Cardiac muscle cell (in vitro differentiated cells and primary cell): ENCODE data around the gene PRKCB. TPM values are rescaled to one million over a fixed set of nuclear protein-coding genes. Genes with fewer than 3 reads are reported as not detected.

Experiments used
- DNase-seq, 2 donors: peaks; one replicate each; pipeline versions ENCODE4 v3.0.0 to v3.0.0-alpha.2; 2010 to 2017; ENCODE audit warnings: low read depth in 1 of 2, low spot score in 1 of 2
- H3K27ac ChIP-seq: fragments of 200-600 bp; sonication (generic); 2 replicates; pipeline ENCODE4 v1.5.1; 2016
- H3K27me3 ChIP-seq: fragments of 200-600 bp; sonication (generic); 2 replicates; pipeline ENCODE4 v1.6.0; 2016; ENCODE audit warnings: control low read depth
- H3K36me3 ChIP-seq: fragments of 200-600 bp; sonication (generic); 2 replicates; pipeline ENCODE4 v1.5.1; 2016; ENCODE audit warnings: control low read depth
- H3K4me1 ChIP-seq: fragments of 200-600 bp; sonication (generic); 2 replicates; pipeline ENCODE4 v1.8.1; 2017; ENCODE audit warnings: low read depth, mild to moderate bottlenecking, mixed run types
- H3K4me3 ChIP-seq: fragments of 200-600 bp; sonication (generic); 2 replicates; pipeline ENCODE4 v1.5.1; 2016; ENCODE audit warnings: mild to moderate bottlenecking
- H3K9me3 ChIP-seq: fragments of 200-600 bp; sonication (generic); 2 replicates; pipeline ENCODE4 v1.5.1; 2017; ENCODE audit warnings: low read depth, mild to moderate bottlenecking, control low read depth
- polyA plus RNA-seq: library from polyadenylated mRNA; unstranded; fragments of >200 nt; fragmentation: Nextera tagmentation; extraction: Ambion mirVana; gene quantifications from 2 replicates; pipeline ENCODE4 v1.2.1, GENCODE V29; 2016
- total RNA-seq: library from RNA; depleted of rRNA; stranded (reverse); fragments of >200 nt; gene quantifications from 2 replicates; pipeline ENCODE4 v1.2.3, GENCODE V29; 2016
- TF ChIP-seq, protein P1 (sequence below): IDR thresholded peaks from 2 replicates; pipeline ENCODE4 v1.5.1; 2012; ENCODE audit warnings: low read depth, mild to moderate bottlenecking, low read length

The PRKCB gene
- total and polyA plus RNA-seq, 2 experiments from 2014 or later, result 0.66 to 1.5 TPM

- DNase-seq, result peak; percentile 38 to 97
- H3K27ac ChIP-seq, result no peak within 1 kb of the TSS
- H3K9me3 ChIP-seq, result no peaks in the 10 kb centered on the region
- no peaks in the 10 kb centered on the region for H3K36me3 ChIP-seq
- H3K4me1 ChIP-seq, result peaks cover 4% of the 10 kb centered on the region
- TF ChIP-seq, protein P1, sequence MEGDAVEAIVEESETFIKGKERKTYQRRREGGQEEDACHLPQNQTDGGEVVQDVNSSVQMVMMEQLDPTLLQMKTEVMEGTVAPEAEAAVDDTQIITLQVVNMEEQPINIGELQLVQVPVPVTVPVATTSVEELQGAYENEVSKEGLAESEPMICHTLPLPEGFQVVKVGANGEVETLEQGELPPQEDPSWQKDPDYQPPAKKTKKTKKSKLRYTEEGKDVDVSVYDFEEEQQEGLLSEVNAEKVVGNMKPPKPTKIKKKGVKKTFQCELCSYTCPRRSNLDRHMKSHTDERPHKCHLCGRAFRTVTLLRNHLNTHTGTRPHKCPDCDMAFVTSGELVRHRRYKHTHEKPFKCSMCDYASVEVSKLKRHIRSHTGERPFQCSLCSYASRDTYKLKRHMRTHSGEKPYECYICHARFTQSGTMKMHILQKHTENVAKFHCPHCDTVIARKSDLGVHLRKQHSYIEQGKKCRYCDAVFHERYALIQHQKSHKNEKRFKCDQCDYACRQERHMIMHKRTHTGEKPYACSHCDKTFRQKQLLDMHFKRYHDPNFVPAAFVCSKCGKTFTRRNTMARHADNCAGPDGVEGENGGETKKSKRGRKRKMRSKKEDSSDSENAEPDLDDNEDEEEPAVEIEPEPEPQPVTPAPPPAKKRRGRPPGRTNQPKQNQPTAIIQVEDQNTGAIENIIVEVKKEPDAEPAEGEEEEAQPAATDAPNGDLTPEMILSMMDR, result no peak
- H3K4me3 ChIP-seq, result no peak within 1 kb of the TSS
- peaks cover 67% of the 10 kb centered on the region for H3K27me3 ChIP-seq
Measured at GRCh38 chr16:24255456-24256371, 419.9 kb downstream of the PRKCB start, which contains the start of gene CACNG3. Gene CACNG3, plus strand, starts transcription at chr16:24256335. Its CDS starts 420 bp downstream, at chr16:24256755.

GRCh38 chr16:24257958-24258357 lies 422.2 kb downstream of the PRKCB start:
- no peak overlapping the region for H3K27ac ChIP-seq
- no peaks in the 10 kb centered on the region for H3K9me3 ChIP-seq
- H3K4me3 ChIP-seq, result no peak overlapping the region
- peaks cover 55% of the 10 kb centered on the region for H3K27me3 ChIP-seq
- TF ChIP-seq, protein P1, result no peak
- no peaks in the 10 kb centered on the region for H3K36me3 ChIP-seq
- DNase-seq, result peak in 1 of 2 donors; percentile 1
- H3K4me1 ChIP-seq, result peaks cover 4% of the 10 kb centered on the region

- Histone ChIP-seq H3K4me3 (no peak overlapping the region), H3K27ac (no peak overlapping the region), H3K9me3 (no peaks in the 10 kb centered on the region), H3K36me3 (no peaks in the 10 kb centered on the region), H3K27me3 (peaks cover 51% of the 10 kb centered on the region), H3K4me1 (peaks cover 4% of the 10 kb centered on the region)
- DNase-seq, result no peak
- TF ChIP-seq, protein P1, result no peak
Measured at GRCh38 chr16:24258791-24259190, 423.0 kb downstream of the PRKCB start.

DNA sequence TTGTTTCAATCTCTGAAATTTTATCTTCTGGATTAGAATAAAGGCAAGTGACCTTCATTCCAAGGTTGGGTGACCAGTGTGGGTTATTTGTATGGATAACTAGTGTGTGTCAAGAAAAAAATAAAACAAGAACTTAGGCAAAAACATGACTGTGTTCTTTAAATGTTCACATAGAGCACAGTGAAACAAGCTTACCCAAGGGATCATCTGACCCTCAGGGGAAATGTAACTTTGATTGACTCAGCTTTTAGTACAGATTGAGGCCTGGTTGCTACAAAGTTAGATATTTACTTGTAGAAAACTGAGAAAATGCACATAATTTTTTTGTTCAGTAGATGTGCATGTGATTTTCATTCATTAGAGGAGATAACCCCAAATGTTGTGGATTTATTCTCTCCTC lies 427.0 kb downstream of the PRKCB start:
- H3K9me3 ChIP-seq, result no peaks in the 10 kb centered on the region
- H3K4me1 ChIP-seq, result no peaks in the 10 kb centered on the region
- H3K4me3 ChIP-seq, result no peak overlapping the region
- no peaks in the 10 kb centered on the region for H3K36me3 ChIP-seq
- H3K27ac ChIP-seq, result no peak overlapping the region
- peaks cover 12% of the 10 kb centered on the region for H3K27me3 ChIP-seq
- DNase-seq, result no peak
- TF ChIP-seq, protein P1, result no peak

Other genes with a start within 250 kb of the PRKCB start
- gene NDUFAB1, start 239.7 kb upstream of the PRKCB start, total RNA-seq, result 108 and 192 TPM in 2 replicates
- gene NDUFAB1, start 239.7 kb upstream of the PRKCB start, polyA plus RNA-seq, result 369 and 431 TPM in 2 replicates
- 8.3 and 9.5 TPM in 2 replicates for gene PALB2, start 194.7 kb upstream of the PRKCB start, total RNA-seq
- 10.8 and 13.8 TPM in 2 replicates for gene PALB2, start 194.7 kb upstream of the PRKCB start, polyA plus RNA-seq
- 22.8 and 42.8 TPM in 2 replicates for gene DCTN5, start 194.5 kb upstream of the PRKCB start, total RNA-seq
- gene DCTN5, start 194.5 kb upstream of the PRKCB start, polyA plus RNA-seq, result 39.0 and 39.2 TPM in 2 replicates
- 6.8 and 93.3 TPM in 2 replicates for gene PLK1, start 157.1 kb upstream of the PRKCB start, total RNA-seq
- 13.4 and 134 TPM in 2 replicates for gene PLK1, start 157.1 kb upstream of the PRKCB start, polyA plus RNA-seq
- 0.11 and 0.54 TPM in 2 replicates for gene ERN2, start 122.8 kb upstream of the PRKCB start, total RNA-seq
- 0.44 and 0.60 TPM in 2 replicates for gene ERN2, start 122.8 kb upstream of the PRKCB start, polyA plus RNA-seq
- gene CHP2, start 81.0 kb upstream of the PRKCB start, total RNA-seq, result not detected in 2 replicates
- gene CHP2, start 81.0 kb upstream of the PRKCB start, polyA plus RNA-seq, result not detected in 2 replicates